IPS-18a (cell line): ENCODE measurements around the gene CPVL.
"Not testable (repeated sequence)": the region's sequence is repeated elsewhere in the genome, so short reads cannot be mapped to it uniquely, and the experiment has no call there.

Source experiments
- H3K27ac ChIP-seq: one replicate; pipeline ENCODE4 v1.5.1; 2013; ENCODE audit warnings: low read length
- H3K27me3 ChIP-seq: one replicate; pipeline ENCODE4 v1.6.1; 2013; ENCODE audit warnings: mild to moderate bottlenecking, low read length; ENCODE audit not compliant: control insufficient read depth, insufficient read depth
- H3K36me3 ChIP-seq: one replicate; pipeline ENCODE4 v1.6.1; 2013; ENCODE audit warnings: low read depth, low read length; ENCODE audit not compliant: control insufficient read depth
- H3K4me1 ChIP-seq: one replicate; pipeline ENCODE4 v1.6.1; 2013; ENCODE audit warnings: low read depth, low read length; ENCODE audit not compliant: control insufficient read depth
- H3K4me3 ChIP-seq: one replicate; pipeline ENCODE4 v1.5.1; 2013; ENCODE audit warnings: low read length
- H3K9ac ChIP-seq: one replicate; pipeline ENCODE4 v1.6.1; 2013; ENCODE audit warnings: mild to moderate bottlenecking, low read length, moderate library complexity
- H3K9me3 ChIP-seq: one replicate; pipeline ENCODE4 v1.6.1; 2013; ENCODE audit warnings: low read depth, low read length; ENCODE audit not compliant: control insufficient read depth

CPVL gene

GRCh38 chr7:29102558-29103151, 43.7 kb downstream of the CPVL start:
- Histone ChIP-seq H3K4me1 (no peaks in the 10 kb centered on the region), H3K27ac (no peak overlapping the region), H3K4me3 (no peak overlapping the region), H3K27me3 (no peaks in the 10 kb centered on the region), H3K9ac (no peak overlapping the region), H3K9me3 (no peaks in the 10 kb centered on the region), H3K36me3 (no peaks in the 10 kb centered on the region)

DNA sequence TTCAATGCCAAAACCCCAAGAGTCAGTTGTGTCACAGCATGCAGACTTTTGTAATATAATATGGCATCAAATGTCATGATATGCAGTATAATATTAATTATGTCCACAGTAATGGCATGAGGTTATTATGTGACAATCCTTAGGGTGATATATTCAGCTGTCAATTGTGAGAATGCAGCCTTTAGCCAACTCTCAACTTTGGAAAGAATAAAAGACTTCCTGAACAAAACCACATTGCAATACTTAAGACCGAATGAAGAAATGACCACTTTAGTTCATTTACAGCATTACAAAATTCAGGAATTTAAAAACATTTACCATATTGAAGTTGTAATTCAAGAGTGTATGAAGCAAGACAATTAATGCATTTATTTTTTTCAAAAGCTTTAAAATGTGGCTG, 45.4 kb downstream of the CPVL start:
- Histone ChIP-seq H3K27ac (no peak overlapping the region), H3K9ac (no peak overlapping the region), H3K4me1 (no peaks in the 10 kb centered on the region), H3K4me3 (no peak overlapping the region), H3K36me3 (no peaks in the 10 kb centered on the region), H3K9me3 (no peaks in the 10 kb centered on the region), H3K27me3 (no peaks in the 10 kb centered on the region)

DNA sequence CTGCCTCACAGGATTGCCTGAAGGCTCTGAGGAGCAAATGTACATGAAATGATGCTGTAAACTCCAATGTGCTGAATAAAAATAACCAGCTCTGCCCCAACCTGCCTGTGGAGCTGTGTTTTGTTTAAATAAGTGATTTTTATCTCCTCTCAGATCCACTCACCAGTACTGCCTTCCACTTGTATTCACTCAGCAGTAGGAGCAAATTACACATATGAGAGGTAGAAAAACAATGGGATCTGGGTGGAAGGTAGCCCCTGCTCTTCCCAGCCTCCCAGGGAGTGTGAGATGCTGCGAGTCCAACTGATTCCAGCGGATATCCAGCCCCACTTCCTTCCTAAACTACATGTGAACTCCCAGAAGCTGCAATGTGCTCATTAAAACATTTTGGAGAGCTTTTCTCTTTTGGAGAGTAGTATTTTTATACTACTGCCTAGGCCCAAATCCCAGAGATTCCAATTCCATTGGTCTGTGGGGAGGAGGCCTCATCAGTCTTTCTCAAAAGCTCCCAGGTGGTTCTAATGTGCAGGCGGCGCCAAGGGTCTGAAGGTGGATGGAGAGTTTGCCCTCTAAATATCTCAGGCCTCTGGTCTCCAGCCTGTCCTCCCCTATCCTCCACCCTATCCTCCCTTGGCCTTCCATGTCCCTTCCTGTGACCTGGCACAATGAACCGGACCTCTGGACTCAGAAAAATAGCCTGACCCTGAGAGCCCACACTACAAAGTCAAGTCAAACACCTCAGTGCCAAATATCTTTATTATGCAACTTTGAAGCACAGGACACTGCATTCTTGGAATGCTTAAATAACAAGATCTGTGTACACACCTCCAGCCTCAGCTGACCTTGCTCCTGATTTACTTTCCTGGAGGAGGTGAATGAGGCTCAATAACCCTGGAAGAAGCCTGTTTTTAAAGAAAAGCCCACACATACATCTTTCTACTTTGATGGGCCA, 46.2 kb downstream of the CPVL start:
- no peak overlapping the region for H3K9ac ChIP-seq
- H3K4me3 ChIP-seq: no peak overlapping the region

DNA sequence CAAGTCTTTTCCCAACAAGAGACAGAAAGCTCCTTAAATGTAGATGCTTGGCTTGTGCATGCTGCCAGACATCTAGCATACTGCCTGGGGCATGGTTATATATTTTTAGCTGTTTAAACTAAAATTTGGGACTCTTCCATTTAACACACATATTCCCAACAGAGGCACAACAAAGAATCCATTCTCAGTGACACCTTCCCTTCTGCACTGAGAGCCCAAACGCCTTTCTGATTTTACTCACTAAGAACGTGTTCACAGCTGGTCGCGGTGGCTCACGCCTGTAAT, 49.9 kb downstream of the CPVL start:
- H3K9ac ChIP-seq: no peak overlapping the region
- H3K36me3 ChIP-seq: no peaks in the 10 kb centered on the region
- no peaks in the 10 kb centered on the region for H3K9me3 ChIP-seq
- H3K4me3 ChIP-seq: no peak overlapping the region
- no peaks in the 10 kb centered on the region for H3K4me1 ChIP-seq
- H3K27ac ChIP-seq: no peak overlapping the region
- H3K27me3 ChIP-seq: no peaks in the 10 kb centered on the region

More for the DNA sequence above, 46.2 kb downstream of the CPVL start:
- no peaks in the 10 kb centered on the region for H3K4me1 ChIP-seq
- H3K36me3 ChIP-seq: no peaks in the 10 kb centered on the region
- H3K27me3 ChIP-seq: no peaks in the 10 kb centered on the region
- H3K9me3 ChIP-seq: no peaks in the 10 kb centered on the region
- no peak overlapping the region for H3K27ac ChIP-seq

GRCh38 chr7:29095631-29096445, 50.5 kb downstream of the CPVL start:
- Histone ChIP-seq H3K4me3 (no peak overlapping the region), H3K4me1 (peaks cover 3% of the 10 kb centered on the region), H3K36me3 (no peaks in the 10 kb centered on the region), H3K27me3 (no peaks in the 10 kb centered on the region), H3K9ac (no peak overlapping the region), H3K27ac (no peak overlapping the region), H3K9me3 (no peaks in the 10 kb centered on the region)

- not testable (repeated sequence) for H3K27me3 ChIP-seq, H3K4me1 ChIP-seq, H3K9me3 ChIP-seq, H3K27ac ChIP-seq, H3K36me3 ChIP-seq, H3K4me3 ChIP-seq, H3K9ac ChIP-seq
These were observed 53.2 kb downstream of the CPVL start for GRCh38 chr7:29093091-29093490.

- peaks cover 4% of the 10 kb centered on the region for H3K4me1 ChIP-seq
- no peak overlapping the region for H3K4me3 ChIP-seq
- no peaks in the 10 kb centered on the region for H3K9me3 ChIP-seq
- no peaks in the 10 kb centered on the region for H3K36me3 ChIP-seq
- H3K27ac ChIP-seq: no peak overlapping the region
- no peaks in the 10 kb centered on the region for H3K27me3 ChIP-seq
- H3K9ac ChIP-seq: no peak overlapping the region
These were observed 54.6 kb downstream of the CPVL start for GRCh38 chr7:29091715-29092114.

DNA sequence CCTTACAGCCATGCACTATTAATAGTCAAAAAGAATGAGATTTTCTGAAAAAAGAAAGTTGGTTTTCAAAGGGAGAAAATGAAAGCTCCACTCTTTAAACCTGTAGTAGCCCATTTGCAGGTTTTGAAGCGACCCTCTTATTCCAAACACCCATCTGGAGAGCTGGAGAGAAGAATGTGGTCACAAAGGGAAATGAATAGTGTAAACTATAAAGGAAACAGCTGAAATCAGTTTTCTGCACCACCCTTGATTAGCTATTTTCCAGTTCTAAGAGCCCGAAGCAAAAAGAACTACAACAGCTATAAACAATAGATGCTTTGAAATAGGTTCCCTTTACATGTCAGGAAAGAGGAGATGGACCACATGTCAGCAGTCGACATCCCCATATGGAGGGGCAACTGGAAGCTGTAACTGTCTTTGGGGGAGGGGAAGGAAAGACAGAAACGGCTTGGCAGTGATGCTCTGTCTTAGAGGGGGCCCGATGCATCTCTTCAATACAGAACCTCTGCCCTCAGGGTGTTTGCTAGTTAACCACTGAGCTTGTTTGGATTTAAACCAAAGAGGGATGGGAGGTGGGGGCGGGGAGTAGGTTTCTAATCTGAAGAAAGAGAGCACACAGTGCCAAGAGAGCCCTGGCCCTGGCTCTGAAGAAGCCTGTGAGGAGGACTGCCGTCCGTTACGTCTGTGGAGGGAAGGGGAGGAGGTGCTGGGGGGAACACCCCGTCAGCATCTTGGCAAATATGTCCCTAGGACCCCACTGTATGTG, 55.3 kb downstream of the CPVL start:
- H3K27ac ChIP-seq: no peak overlapping the region
- no peak overlapping the region for H3K9ac ChIP-seq
- H3K4me1 ChIP-seq: peaks cover 4% of the 10 kb centered on the region
- no peak overlapping the region for H3K4me3 ChIP-seq
- no peaks in the 10 kb centered on the region for H3K27me3 ChIP-seq
- no peaks in the 10 kb centered on the region for H3K9me3 ChIP-seq
- H3K36me3 ChIP-seq: no peaks in the 10 kb centered on the region

DNA sequence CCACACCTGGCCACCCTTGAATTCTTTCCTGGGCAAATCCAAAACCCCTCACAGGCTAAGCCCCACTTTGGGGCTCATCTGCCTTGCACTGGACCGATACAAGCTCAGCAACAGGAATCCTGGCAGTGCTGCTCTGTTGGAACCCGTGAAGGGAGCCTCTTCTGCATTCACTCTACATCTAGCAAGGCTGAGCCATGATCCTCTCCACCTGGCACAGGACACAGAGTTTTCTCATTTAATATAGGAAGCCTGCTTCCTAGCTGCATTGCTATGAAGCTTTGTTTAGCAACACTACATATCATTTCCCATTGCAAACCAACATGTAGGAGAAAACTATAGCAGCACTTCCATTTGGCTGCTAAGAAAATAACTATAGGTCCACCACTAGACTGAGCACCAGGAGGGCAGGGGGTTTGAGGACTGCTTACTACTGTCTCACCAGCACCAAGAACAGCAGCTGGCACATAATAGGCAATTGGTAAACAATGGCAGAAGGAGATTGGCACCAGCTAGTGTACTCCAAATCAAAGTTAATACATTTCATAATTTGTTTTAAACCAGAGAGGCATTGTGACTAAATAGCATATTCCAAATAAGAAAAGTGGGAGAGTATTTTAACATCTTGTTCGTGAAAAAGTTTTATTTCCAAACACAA, 56.1 kb downstream of the CPVL start:
- Histone ChIP-seq H3K27ac (no peak overlapping the region), H3K9me3 (no peaks in the 10 kb centered on the region), H3K4me3 (no peak overlapping the region), H3K27me3 (no peaks in the 10 kb centered on the region), H3K9ac (no peak overlapping the region), H3K4me1 (peaks cover 4% of the 10 kb centered on the region), H3K36me3 (no peaks in the 10 kb centered on the region)

GRCh38 chr7:29087840-29088170, 58.5 kb downstream of the CPVL start:
- Histone ChIP-seq H3K9ac (no peak overlapping the region), H3K4me1 (peaks cover 4% of the 10 kb centered on the region), H3K36me3 (no peaks in the 10 kb centered on the region), H3K27me3 (no peaks in the 10 kb centered on the region), H3K4me3 (no peak overlapping the region), H3K9me3 (no peaks in the 10 kb centered on the region), H3K27ac (no peak overlapping the region)

GRCh38 chr7:29086545-29086944, 59.8 kb downstream of the CPVL start:
- no peaks in the 10 kb centered on the region for H3K27me3 ChIP-seq
- no peak overlapping the region for H3K4me3 ChIP-seq
- no peaks in the 10 kb centered on the region for H3K9me3 ChIP-seq
- no peak overlapping the region for H3K9ac ChIP-seq
- no peaks in the 10 kb centered on the region for H3K36me3 ChIP-seq
- no peak overlapping the region for H3K27ac ChIP-seq
- H3K4me1 ChIP-seq: peaks cover 4% of the 10 kb centered on the region
